Measurements from ENCODE around the gene AIG1. TPM values are rescaled to one million over a fixed set of nuclear protein-coding genes. Genes with fewer than 3 reads are reported as not detected.
A peak's percentile ranks its signal among the peaks of the same experiment; 100 is the strongest.

The AIG1 gene
- total RNA-seq, 1 donor from 2014 or later, result 37.1 TPM

DNA sequence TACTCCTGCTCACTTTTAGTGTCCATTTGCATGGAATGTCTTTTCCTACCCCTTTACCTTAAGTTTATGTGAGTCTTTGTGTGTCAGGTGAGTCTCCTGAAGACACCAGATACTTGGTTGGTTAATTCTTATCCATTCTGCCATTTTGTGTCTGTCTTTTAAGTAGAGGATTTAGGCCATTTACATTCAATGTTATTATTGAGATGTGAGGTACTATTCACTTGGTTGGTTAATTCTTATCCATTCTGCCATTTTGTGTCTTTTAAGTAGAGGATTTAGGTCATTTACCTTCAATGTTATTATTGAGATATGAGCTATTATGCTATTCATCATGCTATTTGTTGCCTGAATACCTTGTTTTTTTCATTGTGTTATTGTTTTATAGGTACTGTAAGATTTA is 113.8 kb downstream of the AIG1 start:
- Histone ChIP-seq H3K27ac (no peak overlapping the region), H3K27me3 (no peaks in the 10 kb centered on the region), H3K4me2 (no peak overlapping the region), H3F3A (ENCODE audit: low read depth) (no peaks in the 10 kb centered on the region), H3K79me2 (ENCODE audit: low read depth) (no peaks in the 10 kb centered on the region), H3K9me3 (ENCODE audit: low read depth) (no peaks in the 10 kb centered on the region), H3K9ac (no peak overlapping the region), H3K4me1 (no peaks in the 10 kb centered on the region), H2AFZ (replicated peaks) (no peak overlapping the region), H3K36me3 (no peaks in the 10 kb centered on the region), H3K4me3 (no peak overlapping the region), H4K20me1 (ENCODE audit: low read depth) (no peaks in the 10 kb centered on the region)
- no peak overlapping the region for H3K4me3 Mint-ChIP-seq
- H3K27ac Mint-ChIP-seq, result no peak overlapping the region
- no peak for DNase-seq (ENCODE audit: low spot score)
- peaks cover 3% of the 10 kb centered on the region for H3K27me3 Mint-ChIP-seq (ENCODE audit: insufficient read depth, low read depth)
- H3K36me3 Mint-ChIP-seq, result peaks cover 18% of the 10 kb centered on the region
- no peak for TF ChIP-seq EZH2 (IDR thresholded peaks at IDR 0.05)
- TF ChIP-seq EZH2phosphoT487 (IDR thresholded peaks at IDR 0.05), result no peak
- no peaks in the 10 kb centered on the region for H3K4me1 Mint-ChIP-seq
- H3K9me3 Mint-ChIP-seq, result peaks cover 25% of the 10 kb centered on the region

DNA sequence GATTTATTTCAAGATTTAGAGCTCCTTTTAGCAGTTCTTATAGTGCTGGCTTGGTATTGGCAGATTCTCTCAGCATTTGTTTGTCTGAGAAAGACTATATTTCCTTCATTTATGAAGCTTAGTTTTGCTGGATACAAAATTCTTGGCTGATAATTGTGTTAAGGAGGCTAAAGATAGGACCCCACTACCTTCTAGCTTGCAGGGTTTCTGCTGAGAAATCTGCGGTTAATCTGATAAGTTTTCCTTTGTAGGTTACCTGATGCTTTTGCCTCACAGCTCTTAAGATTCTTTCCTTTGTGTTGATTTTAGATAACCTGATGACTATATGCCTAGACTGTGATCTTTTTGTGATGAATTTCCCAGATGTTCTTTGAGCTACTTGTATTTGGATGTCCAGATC is 114.3 kb downstream of the AIG1 start:
- Mint-ChIP-seq H3K4me1 (no peaks in the 10 kb centered on the region), H3K4me3 (no peak overlapping the region), H3K9me3 (peaks cover 25% of the 10 kb centered on the region), H3K27ac (no peak overlapping the region), H3K27me3 (ENCODE audit: insufficient read depth, low read depth) (peaks cover 3% of the 10 kb centered on the region), H3K36me3 (peaks cover 18% of the 10 kb centered on the region)
- Histone ChIP-seq H3K9ac (no peak overlapping the region), H3K9me3 (ENCODE audit: low read depth) (no peaks in the 10 kb centered on the region), H3K79me2 (ENCODE audit: low read depth) (no peaks in the 10 kb centered on the region), H3K27me3 (no peaks in the 10 kb centered on the region), H3K27ac (no peak overlapping the region), H3K4me2 (no peak overlapping the region), H3F3A (ENCODE audit: low read depth) (no peaks in the 10 kb centered on the region), H3K4me1 (no peaks in the 10 kb centered on the region), H2AFZ (replicated peaks) (no peak overlapping the region), H3K4me3 (no peak overlapping the region), H3K36me3 (no peaks in the 10 kb centered on the region), H4K20me1 (ENCODE audit: low read depth) (no peaks in the 10 kb centered on the region)
- TF ChIP-seq, protein P1, sequence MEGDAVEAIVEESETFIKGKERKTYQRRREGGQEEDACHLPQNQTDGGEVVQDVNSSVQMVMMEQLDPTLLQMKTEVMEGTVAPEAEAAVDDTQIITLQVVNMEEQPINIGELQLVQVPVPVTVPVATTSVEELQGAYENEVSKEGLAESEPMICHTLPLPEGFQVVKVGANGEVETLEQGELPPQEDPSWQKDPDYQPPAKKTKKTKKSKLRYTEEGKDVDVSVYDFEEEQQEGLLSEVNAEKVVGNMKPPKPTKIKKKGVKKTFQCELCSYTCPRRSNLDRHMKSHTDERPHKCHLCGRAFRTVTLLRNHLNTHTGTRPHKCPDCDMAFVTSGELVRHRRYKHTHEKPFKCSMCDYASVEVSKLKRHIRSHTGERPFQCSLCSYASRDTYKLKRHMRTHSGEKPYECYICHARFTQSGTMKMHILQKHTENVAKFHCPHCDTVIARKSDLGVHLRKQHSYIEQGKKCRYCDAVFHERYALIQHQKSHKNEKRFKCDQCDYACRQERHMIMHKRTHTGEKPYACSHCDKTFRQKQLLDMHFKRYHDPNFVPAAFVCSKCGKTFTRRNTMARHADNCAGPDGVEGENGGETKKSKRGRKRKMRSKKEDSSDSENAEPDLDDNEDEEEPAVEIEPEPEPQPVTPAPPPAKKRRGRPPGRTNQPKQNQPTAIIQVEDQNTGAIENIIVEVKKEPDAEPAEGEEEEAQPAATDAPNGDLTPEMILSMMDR (IDR thresholded peaks at IDR 0.05), result no peak
- TF ChIP-seq EZH2 (IDR thresholded peaks at IDR 0.05), result no peak
- no peak for TF ChIP-seq EZH2phosphoT487 (IDR thresholded peaks at IDR 0.05)
- no peak for DNase-seq (ENCODE audit: low spot score)

DNA sequence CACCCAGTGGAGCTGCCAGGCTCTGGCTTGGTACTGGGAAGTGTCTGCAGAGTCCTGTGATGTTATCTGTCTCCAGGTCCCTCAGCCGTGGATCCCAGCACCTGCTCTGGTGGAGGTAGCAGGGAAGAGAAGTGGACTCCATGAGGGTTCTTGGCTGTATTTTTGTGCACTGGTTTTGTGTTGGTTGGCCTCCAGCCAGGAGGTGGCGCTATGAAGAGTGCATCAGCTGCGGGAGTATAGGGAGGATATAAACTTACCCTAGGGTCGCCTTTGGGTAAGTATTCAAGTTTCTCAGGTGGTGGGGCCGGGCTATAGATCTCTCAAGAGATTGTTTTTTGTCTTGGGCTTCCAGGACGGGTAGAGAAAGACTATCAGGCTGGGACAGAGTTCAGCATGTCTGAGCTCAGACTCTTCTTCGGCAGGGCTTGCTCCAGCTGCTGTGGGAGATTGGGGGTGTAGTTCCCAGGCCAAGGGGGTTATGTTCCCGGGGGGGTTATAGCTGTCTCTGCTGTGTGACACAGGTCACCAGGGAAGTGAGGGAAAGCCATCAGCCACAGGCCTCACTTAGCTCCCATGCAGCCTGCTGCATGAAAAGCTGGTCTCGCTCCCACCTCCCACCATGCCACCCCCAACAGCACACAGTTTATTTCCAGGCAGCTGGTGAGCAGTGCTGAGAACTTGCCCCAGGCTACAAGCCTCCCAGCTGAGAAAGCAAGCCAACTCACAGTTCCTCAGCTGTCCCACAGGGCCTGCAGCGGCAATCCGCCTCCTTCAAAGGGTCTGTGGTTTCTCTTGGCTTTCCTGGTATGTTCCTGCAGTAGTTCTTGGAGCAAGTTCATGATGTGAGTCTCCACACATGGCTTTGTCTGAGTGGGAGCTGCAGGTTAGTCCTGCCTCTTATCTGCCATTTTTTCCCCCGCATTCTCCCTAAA is 115.7 kb downstream of the AIG1 start:
- Histone ChIP-seq H3F3A (ENCODE audit: low read depth) (no peaks in the 10 kb centered on the region), H3K4me2 (no peak overlapping the region), H3K9ac (no peak overlapping the region), H3K27ac (no peak overlapping the region), H3K36me3 (no peaks in the 10 kb centered on the region), H3K4me1 (no peaks in the 10 kb centered on the region), H3K9me3 (ENCODE audit: low read depth) (no peaks in the 10 kb centered on the region), H2AFZ (replicated peaks) (no peak overlapping the region), H3K79me2 (ENCODE audit: low read depth) (no peaks in the 10 kb centered on the region), H3K27me3 (no peaks in the 10 kb centered on the region), H4K20me1 (ENCODE audit: low read depth) (no peaks in the 10 kb centered on the region), H3K4me3 (no peak overlapping the region)
- peaks cover 18% of the 10 kb centered on the region for H3K36me3 Mint-ChIP-seq
- H3K27me3 Mint-ChIP-seq (ENCODE audit: insufficient read depth, low read depth), result peaks cover 3% of the 10 kb centered on the region
- DNase-seq (ENCODE audit: low spot score), result no peak
- H3K4me3 Mint-ChIP-seq, result no peak overlapping the region
- no peak overlapping the region for H3K27ac Mint-ChIP-seq
- H3K4me1 Mint-ChIP-seq, result no peaks in the 10 kb centered on the region
- TF ChIP-seq, protein P1 (IDR thresholded peaks at IDR 0.05), result peak; percentile 20
- TF ChIP-seq EZH2phosphoT487 (IDR thresholded peaks at IDR 0.05) (no peak), EZH2 (IDR thresholded peaks at IDR 0.05) (no peak)
- peaks cover 25% of the 10 kb centered on the region for H3K9me3 Mint-ChIP-seq

DNA sequence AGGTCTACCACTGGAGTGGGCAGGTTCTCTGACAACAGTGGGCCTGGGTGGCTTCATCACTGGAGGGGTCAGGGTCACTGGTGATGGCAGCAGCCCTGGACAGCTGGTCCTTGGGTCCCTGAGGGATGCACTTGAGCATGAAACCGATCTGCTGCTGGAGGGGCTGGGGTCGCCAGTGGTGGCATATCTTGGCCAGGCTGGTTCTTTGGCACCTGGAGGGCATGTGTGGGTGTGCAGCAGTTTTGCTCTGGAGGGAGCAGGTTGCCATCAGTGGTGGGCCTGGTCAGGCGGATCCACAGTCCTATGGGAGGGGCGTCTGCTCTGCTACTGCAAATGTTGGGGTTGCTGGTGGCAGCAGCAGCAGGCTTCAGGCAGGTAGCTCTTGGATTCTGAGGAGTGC is 117.0 kb downstream of the AIG1 start:
- Histone ChIP-seq H4K20me1 (ENCODE audit: low read depth) (no peaks in the 10 kb centered on the region), H3K27me3 (no peaks in the 10 kb centered on the region), H3K79me2 (ENCODE audit: low read depth) (no peaks in the 10 kb centered on the region), H3K4me1 (no peaks in the 10 kb centered on the region), H3F3A (ENCODE audit: low read depth) (no peaks in the 10 kb centered on the region), H3K27ac (no peak overlapping the region), H3K9ac (no peak overlapping the region), H3K4me2 (no peak overlapping the region), H3K36me3 (no peaks in the 10 kb centered on the region), H3K4me3 (no peak overlapping the region), H2AFZ (replicated peaks) (no peak overlapping the region), H3K9me3 (ENCODE audit: low read depth) (no peaks in the 10 kb centered on the region)
- peaks cover 25% of the 10 kb centered on the region for H3K9me3 Mint-ChIP-seq
- peaks cover 5% of the 10 kb centered on the region for H3K27me3 Mint-ChIP-seq (ENCODE audit: insufficient read depth, low read depth)
- no peak for DNase-seq (ENCODE audit: low spot score)
- no peak overlapping the region for H3K27ac Mint-ChIP-seq
- peaks cover 18% of the 10 kb centered on the region for H3K36me3 Mint-ChIP-seq
- no peak overlapping the region for H3K4me3 Mint-ChIP-seq
- no peaks in the 10 kb centered on the region for H3K4me1 Mint-ChIP-seq
- no peak for TF ChIP-seq EZH2phosphoT487 (IDR thresholded peaks at IDR 0.05)
- TF ChIP-seq, protein P1 (IDR thresholded peaks at IDR 0.05), result no peak
- no peak for TF ChIP-seq EZH2 (IDR thresholded peaks at IDR 0.05)
